ENCODE measurements around the gene KCNH1.

- TF ChIP-seq CTCF (IDR thresholded peaks at IDR 0.05) (no peak), POLR2A (IDR thresholded peaks at IDR 0.05) (no peak)
These were observed 1.1 kb downstream of the KCNH1 start for GRCh38 chr1:211132721-211133392.

Data from Peyer's patch (tissue), 4 donors.